Muscle layer of colon (tissue), 2 donors: ENCODE data around the gene NOD2.

ENCODE experiments used
- H3K27ac ChIP-seq: one replicate; pipeline ENCODE4 v1.7.0; 2013; ENCODE audit warnings: low read depth, mild to moderate bottlenecking, low read length, moderate library complexity
- H3K27me3 ChIP-seq, 2 donors: one replicate each; pipeline ENCODE4 v1.7.0; 2013; ENCODE audit warnings: low read length in 2 of 2, mild to moderate bottlenecking in 2 of 2; ENCODE audit not compliant: insufficient read depth in 2 of 2, control insufficient read depth in 1 of 2
- H3K36me3 ChIP-seq: one replicate; pipeline ENCODE4 v1.7.0; 2013; ENCODE audit warnings: mild to moderate bottlenecking, low read length; ENCODE audit not compliant: insufficient read depth
- H3K4me1 ChIP-seq: one replicate; pipeline ENCODE4 v1.7.0; 2013; ENCODE audit warnings: mild to moderate bottlenecking, low read length; ENCODE audit not compliant: insufficient read depth
- H3K4me3 ChIP-seq, 2 donors: one replicate each; pipeline ENCODE4 v1.7.0; 2013; ENCODE audit warnings: low read length in 2 of 2, low read depth in 1 of 2, mild to moderate bottlenecking in 1 of 2, moderate library complexity in 1 of 2
- H3K9ac ChIP-seq: one replicate; pipeline ENCODE4 v1.7.0; 2013; ENCODE audit warnings: low read length
- H3K9me3 ChIP-seq: one replicate; pipeline ENCODE4 v1.7.0; 2013; ENCODE audit warnings: mild to moderate bottlenecking, low read length
- donor health status: abdominal sarcoma.
- donor health status: Adenocarcinoma of cecum.

The NOD2 gene

DNA sequence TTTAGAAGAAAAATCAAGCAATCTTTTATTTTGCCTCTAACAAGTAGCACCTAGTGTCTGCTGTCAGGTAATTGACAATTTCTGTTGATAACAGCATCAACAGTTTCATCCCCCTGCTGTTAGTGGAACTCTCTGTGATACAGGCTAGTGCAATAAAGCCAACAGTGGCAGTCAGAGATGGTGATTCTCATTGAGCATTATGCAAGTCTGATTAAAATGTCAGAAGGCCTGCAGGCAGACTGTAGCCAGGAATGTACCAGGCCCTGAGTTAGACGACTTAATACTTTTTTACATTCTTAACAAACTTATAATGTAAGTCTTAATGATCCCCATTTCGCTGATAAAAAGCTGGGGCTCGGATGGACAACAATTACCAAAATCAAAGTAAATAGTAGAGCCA lies 63.1 kb downstream of the NOD2 start:
- no peak overlapping the region for H3K4me3 ChIP-seq
- H3K4me1 ChIP-seq, result no peaks in the 10 kb centered on the region
- H3K27me3 ChIP-seq, result no peaks in the 10 kb centered on the region
- H3K9me3 ChIP-seq, result no peaks in the 10 kb centered on the region
- peaks cover 18% of the 10 kb centered on the region for H3K36me3 ChIP-seq
- no peak overlapping the region for H3K27ac ChIP-seq
- no peak overlapping the region for H3K9ac ChIP-seq

DNA sequence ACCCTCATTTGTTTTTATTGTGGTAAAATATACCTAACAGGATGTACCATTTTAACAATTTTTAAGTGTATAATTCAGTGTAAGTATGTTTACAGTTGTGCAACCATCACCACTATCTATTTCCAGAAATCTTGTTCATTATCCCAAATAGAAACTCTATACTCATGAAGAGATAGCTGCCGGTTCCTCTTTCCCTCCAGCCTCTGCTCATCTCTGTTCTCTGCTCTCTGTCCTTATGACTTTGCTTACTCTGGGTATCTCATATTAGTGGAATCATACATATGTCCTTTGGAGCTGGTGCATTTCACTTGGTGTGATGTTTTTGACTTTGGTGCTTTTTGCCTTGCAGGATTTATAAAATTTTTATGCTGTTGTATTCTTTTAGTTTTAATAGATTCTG lies 67.9 kb downstream of the NOD2 start:
- Histone ChIP-seq H3K9me3 (no peaks in the 10 kb centered on the region), H3K27me3 (no peaks in the 10 kb centered on the region), H3K4me1 (no peaks in the 10 kb centered on the region), H3K36me3 (no peaks in the 10 kb centered on the region), H3K4me3 (no peak overlapping the region), H3K9ac (no peak overlapping the region), H3K27ac (no peak overlapping the region)

DNA sequence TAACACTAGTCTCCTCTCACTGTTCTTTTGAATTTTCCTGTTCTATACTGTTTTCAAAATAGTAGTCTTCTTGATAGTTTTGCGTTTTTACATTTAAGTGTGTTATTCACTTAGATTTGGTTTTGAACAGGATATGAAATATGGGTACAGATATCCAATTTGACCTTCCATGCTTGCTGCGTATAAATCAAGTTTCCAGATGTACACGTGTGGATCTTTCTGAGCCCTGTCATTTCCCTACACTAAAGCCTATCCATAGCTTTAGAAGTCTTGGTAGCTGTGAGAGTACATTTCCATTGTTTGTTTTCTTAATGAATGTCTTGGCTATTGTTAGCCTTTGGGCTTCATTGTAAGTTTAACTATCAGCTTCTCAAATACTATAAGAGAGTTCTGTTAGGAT lies 68.8 kb downstream of the NOD2 start:
- Histone ChIP-seq H3K36me3 (no peaks in the 10 kb centered on the region), H3K9ac (no peak overlapping the region), H3K4me1 (no peaks in the 10 kb centered on the region), H3K27me3 (no peaks in the 10 kb centered on the region), H3K4me3 (no peak overlapping the region), H3K27ac (no peak overlapping the region), H3K9me3 (no peaks in the 10 kb centered on the region)

DNA sequence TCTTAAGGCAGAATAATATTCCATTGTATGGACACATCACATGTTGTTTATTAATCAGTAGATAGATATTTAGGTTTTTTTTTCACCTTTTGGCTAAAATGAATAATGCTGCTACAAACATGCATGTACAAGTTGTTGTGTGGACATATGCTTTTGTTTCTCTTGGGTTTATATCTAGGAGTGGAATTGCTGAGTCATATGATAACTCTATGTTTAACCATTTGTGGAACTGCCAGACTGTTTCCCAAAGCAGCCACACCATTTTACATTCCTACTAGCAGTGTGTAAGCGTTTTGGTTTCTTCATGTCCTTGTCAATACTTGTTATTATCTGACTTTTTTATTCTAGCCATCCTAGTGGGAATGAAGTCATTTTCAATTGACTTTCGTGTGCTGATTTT lies 69.8 kb downstream of the NOD2 start:
- Histone ChIP-seq H3K4me3 (no peak overlapping the region), H3K9ac (no peak overlapping the region), H3K9me3 (no peaks in the 10 kb centered on the region), H3K27ac (no peak overlapping the region), H3K27me3 (no peaks in the 10 kb centered on the region), H3K4me1 (no peaks in the 10 kb centered on the region), H3K36me3 (no peaks in the 10 kb centered on the region)

DNA sequence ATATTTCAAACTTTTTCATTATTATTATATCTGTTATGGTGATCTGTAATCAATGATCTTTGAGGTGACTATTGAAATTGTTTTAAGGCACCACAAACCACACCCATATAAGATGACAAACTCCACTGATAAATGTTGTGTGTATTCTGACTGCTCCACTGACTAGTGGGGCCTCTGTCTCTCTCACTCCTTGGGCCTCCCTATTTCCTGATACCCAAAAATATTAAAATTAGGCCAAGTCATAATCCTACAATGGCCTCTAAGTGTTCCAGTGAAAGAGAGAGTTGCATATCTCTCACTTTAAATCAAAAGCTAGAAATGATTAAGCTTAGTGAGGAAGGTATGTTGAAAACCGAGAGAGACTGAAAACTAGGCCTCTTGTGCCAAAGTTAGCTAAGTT lies 71.9 kb downstream of the NOD2 start:
- H3K9me3 ChIP-seq, result no peaks in the 10 kb centered on the region
- H3K4me1 ChIP-seq, result no peaks in the 10 kb centered on the region
- no peak overlapping the region for H3K4me3 ChIP-seq
- no peak overlapping the region for H3K9ac ChIP-seq
- H3K27ac ChIP-seq, result no peak overlapping the region
- no peaks in the 10 kb centered on the region for H3K36me3 ChIP-seq
- H3K27me3 ChIP-seq, result no peaks in the 10 kb centered on the region

DNA sequence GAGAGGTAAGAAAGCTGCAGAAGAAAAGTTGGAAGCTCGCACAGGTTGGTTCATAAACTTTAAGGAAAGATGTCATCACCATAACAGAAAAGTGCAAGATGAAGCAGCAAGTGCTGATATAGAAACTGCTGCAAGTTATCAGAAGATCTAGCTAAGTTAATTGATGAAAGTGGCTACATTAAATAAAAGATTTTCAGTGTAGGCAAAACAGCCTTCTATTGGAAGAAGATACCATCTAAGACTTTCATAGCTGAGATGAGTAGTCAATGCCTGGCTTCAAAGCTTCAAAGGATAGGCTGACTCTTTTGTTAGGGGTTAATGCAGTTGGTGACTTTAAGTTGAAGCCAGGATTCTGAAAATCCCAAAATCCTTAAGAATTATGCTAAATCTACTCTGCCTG lies 72.5 kb downstream of the NOD2 start:
- no peaks in the 10 kb centered on the region for H3K4me1 ChIP-seq
- no peaks in the 10 kb centered on the region for H3K36me3 ChIP-seq
- no peak overlapping the region for H3K4me3 ChIP-seq
- no peaks in the 10 kb centered on the region for H3K9me3 ChIP-seq
- H3K27me3 ChIP-seq, result no peaks in the 10 kb centered on the region
- H3K27ac ChIP-seq, result no peak overlapping the region
- no peak overlapping the region for H3K9ac ChIP-seq

DNA sequence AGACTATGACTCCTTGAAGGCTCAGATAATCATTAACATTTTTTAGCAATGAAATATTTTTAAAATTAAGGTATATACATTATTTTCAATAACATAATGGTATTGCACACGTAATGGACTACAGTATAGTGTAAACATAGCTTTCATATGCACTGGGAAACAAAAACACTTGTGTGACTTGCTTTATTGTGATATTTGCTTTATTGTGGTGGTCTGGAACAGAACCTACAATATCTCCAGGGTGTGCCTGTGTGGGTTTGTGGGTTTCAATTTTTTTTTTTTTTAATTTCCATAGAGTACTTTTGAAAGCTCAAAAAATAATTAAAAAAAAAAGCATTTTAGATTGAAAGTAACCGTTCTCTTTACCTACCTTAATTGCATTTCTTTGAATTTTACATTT lies 73.8 kb downstream of the NOD2 start:
- H3K4me1 ChIP-seq, result no peaks in the 10 kb centered on the region

DNA sequence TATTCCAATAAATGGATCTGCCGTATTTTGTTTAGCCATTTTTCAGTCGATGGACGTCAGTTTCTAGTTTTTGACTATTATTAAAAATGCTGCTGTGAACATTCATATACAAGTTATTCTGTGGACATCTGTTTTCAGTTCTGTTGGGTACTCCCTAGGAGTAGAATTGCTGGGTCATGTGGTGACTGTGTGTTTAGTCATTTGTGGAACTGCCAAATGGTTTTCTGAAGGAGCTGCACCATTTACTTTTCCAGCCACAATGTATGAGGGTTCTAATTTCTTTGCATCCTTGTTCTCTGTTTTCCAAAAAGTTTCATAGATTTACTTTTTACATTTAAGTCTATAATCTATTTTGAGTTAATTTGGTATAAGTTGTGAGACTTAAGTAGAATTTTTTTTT lies 78.0 kb downstream of the NOD2 start:
- Histone ChIP-seq H3K4me1 (no peaks in the 10 kb centered on the region), H3K9ac (no peak overlapping the region), H3K27ac (no peak overlapping the region), H3K36me3 (no peaks in the 10 kb centered on the region), H3K4me3 (no peak overlapping the region), H3K27me3 (no peaks in the 10 kb centered on the region), H3K9me3 (no peaks in the 10 kb centered on the region)

More for the DNA sequence above, 73.8 kb downstream of the NOD2 start:
- no peak overlapping the region for H3K27ac ChIP-seq
- H3K4me3 ChIP-seq, result no peak overlapping the region
- H3K9ac ChIP-seq, result no peak overlapping the region
- no peaks in the 10 kb centered on the region for H3K27me3 ChIP-seq
- H3K9me3 ChIP-seq, result no peaks in the 10 kb centered on the region
- no peaks in the 10 kb centered on the region for H3K36me3 ChIP-seq

DNA sequence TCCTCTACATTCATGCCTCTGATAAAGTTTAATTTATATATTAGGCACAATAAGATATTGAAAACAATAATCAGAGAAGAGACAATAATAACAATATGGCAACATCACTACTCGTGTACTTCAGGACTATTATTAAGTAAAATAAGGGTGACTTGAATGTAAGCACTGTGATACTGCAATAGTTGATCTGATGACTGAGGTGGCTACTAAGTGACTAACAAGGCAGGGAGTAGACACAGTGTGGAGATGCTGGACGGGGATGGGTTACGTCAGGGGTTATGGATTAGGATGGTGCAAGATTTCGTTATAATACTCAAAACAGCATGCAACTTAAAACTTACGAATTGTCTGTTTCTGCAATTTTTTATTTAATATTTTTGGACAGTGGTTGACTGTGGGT lies 81.0 kb downstream of the NOD2 start:
- Histone ChIP-seq H3K27me3 (no peaks in the 10 kb centered on the region), H3K36me3 (peaks cover 2% of the 10 kb centered on the region), H3K4me3 (no peak overlapping the region), H3K4me1 (no peaks in the 10 kb centered on the region), H3K9ac (no peak overlapping the region), H3K9me3 (no peaks in the 10 kb centered on the region), H3K27ac (no peak overlapping the region)

DNA sequence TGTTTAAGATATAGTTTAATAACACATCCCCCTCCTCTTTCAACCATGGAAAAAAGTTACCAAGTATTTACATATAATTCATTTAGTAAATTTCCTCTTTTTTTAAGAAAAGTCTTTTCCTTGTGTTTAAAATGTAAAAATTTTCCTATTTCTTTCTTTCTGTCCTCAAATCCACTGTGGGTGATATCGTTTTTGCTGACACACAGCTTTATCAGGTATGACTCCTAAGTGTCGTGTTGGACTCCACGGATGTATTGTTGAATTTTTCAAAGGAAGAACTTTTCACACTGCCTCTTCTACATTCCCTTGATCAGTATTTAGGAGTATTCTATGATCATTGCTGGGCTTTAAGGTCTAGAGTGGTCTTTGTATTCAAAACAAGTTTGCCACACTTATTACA lies 81.6 kb downstream of the NOD2 start:
- H3K9me3 ChIP-seq, result no peaks in the 10 kb centered on the region
- no peaks in the 10 kb centered on the region for H3K4me1 ChIP-seq
- no peak overlapping the region for H3K4me3 ChIP-seq

DNA sequence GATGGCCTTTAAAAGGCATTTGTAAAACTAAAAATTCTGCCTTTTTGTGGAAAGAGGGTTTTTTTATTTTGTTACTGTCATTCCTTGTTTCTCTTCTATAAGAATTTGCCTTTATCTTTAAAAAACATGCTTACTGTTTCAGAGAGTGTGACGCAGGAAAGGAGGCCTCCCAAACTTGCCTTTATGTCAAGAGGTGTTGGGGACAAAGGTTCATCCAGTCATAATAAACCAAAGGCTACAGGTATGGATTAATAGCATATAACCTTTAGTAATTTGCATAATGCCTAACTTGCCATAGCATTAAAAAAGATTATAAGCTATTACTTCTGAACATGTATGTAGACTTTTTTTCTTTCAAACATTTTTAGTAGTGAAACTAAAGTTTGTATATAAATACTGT lies 82.6 kb downstream of the NOD2 start:
- H3K4me3 ChIP-seq, result no peak overlapping the region
- H3K27ac ChIP-seq, result no peak overlapping the region
- H3K4me1 ChIP-seq, result no peaks in the 10 kb centered on the region
- no peaks in the 10 kb centered on the region for H3K9me3 ChIP-seq
- H3K27me3 ChIP-seq, result no peaks in the 10 kb centered on the region
- H3K9ac ChIP-seq, result no peak overlapping the region
- peaks cover 17% of the 10 kb centered on the region for H3K36me3 ChIP-seq

More for the DNA sequence above, 81.6 kb downstream of the NOD2 start:
- Histone ChIP-seq H3K36me3 (peaks cover 8% of the 10 kb centered on the region), H3K27ac (no peak overlapping the region), H3K9ac (no peak overlapping the region), H3K27me3 (no peaks in the 10 kb centered on the region)

DNA sequence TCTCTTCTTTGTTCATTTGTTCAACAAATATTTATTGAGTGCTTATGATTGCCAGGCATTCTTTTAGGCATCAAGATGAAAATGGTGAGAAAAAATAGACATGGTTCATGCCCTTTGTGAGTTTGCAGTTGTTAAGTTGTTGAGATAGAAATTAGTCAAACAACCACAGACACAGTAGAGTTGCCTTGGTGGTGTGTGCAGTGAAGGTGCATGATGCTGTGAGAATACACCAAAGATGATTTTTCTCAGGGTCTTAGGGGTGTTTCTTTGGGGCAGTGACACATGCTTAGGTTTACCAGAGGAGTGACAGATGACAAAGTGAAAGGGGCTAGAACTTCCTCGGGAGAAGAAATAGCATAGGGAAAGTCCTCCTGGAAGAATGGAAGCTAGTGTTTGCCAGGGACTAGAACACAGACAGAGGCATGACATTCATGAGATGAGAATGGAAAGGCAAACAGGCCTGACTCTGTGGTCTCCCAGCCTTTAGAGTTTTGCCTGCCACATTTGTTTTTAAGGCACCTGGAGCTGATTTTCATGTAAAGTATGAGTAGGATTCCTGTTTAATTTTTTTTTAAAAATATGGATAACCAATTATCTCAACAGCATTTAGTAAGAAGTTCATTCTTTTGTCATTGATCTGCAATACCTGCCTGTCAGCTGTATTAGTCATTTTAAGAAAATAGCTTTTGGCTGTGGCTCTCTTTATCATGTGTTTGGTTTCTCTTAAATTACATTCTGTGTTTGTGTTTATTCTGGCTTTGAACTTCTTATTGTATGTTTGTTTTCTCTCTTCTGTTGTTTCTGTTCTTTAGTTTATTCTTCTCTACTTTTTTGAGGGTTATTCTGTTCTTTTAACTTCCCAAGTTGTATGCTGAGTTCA lies 85.1 kb downstream of the NOD2 start:
- Histone ChIP-seq H3K27me3 (no peaks in the 10 kb centered on the region), H3K9me3 (no peaks in the 10 kb centered on the region), H3K4me1 (no peaks in the 10 kb centered on the region), H3K4me3 (no peak overlapping the region), H3K36me3 (peaks cover 32% of the 10 kb centered on the region), H3K27ac (no peak overlapping the region), H3K9ac (no peak overlapping the region)
